Stomach (tissue), 4 donors: ENCODE measurements around the gene GNGT2.

Source experiments
- CTCF ChIP-seq, 7 experiments: fragments of 450-650 bp in 4 of 7; fragments of 200-600 bp in 3 of 7; sonication (generic) in 3 of 7; IDR thresholded peaks; one replicate each; pipeline ENCODE4 v1.5.1; 2016 to 2019; ENCODE audit warnings: antibody characterized with exemption in 7 of 7, control low read depth in 2 of 7, mild to moderate bottlenecking in 1 of 7
- EP300 ChIP-seq: sonication (generic); formaldehyde crosslinking; IDR thresholded peaks from one replicate; pipeline ENCODE4 v1.6.1; 2017; ENCODE audit warnings: antibody characterized with exemption
- POLR2A ChIP-seq, 4 donors: fragments of 450-650 bp; IDR thresholded peaks; one replicate each; pipeline ENCODE4 v1.6.1; 2016; ENCODE audit warnings: antibody characterized with exemption in 4 of 4, control low read depth in 2 of 4, mild to moderate bottlenecking in 1 of 4, moderate library complexity in 1 of 4
- POLR2AphosphoS5 ChIP-seq, 3 donors: sonication (generic); formaldehyde crosslinking; IDR thresholded peaks; one replicate each; pipeline ENCODE4 v1.6.1; 2016; ENCODE audit warnings: antibody characterized with exemption in 3 of 3

DNA sequence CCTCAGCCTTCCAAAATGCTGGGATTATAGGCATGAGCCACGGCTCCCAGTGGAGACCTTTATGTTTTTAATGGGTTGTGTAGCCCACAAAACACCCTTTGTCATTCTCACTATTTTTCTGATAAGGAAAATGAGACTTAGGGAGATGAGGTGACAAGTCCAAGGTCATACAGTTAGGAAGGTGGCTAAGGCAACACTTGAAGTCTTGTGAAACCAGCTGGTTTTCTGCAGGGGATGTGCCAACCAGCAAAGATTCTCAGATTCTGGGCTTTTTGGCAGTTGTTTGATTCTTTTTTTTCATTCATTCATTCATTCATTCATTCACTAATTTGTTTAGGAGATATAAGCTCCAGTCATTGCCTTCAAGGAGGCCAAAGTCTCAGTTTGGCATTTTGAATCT is 30.2 kb upstream of the GNGT2 start:
- TF ChIP-seq CTCF (IDR thresholded peaks at IDR 0.05) (no peak), EP300 (no peak), POLR2AphosphoS5 (IDR thresholded peaks at IDR 0.05) (no peak), POLR2A (IDR thresholded peaks at IDR 0.05) (no peak)
